Measurements from ENCODE around the gene MAS1. TPM values are rescaled to one million over a fixed set of nuclear protein-coding genes. Genes with fewer than 3 reads are reported as not detected.
A peak's percentile ranks its signal among the peaks of the same experiment; 100 is the strongest.

The MAS1 gene
- total and polyA plus RNA-seq, 2 of the 13 experiments (the other 11 are each of a cell fraction or from before 2014, with no cell fraction given), result not detected

- TF ChIP-seq ZNF280D (CRISPR knock-in tag; IDR thresholded peaks at IDR 0.05), result no peak
- TF ChIP-seq IKZF1 (IDR thresholded peaks at IDR 0.05), result no peak
- TF ChIP-seq FOXA1 (IDR thresholded peaks at IDR 0.05), result no peak
- peak; percentile 90 for TF ChIP-seq FOXA1 (CRISPR knock-in tag; IDR thresholded peaks at IDR 0.05)
- no peak for TF ChIP-seq ZNF558 (CRISPR knock-in tag; IDR thresholded peaks at IDR 0.05; ENCODE audit: borderline replicate concordance)
- peak; percentile 83 for TF ChIP-seq RXRB (CRISPR knock-in tag; IDR thresholded peaks at IDR 0.05; ENCODE audit: borderline replicate concordance)
- TF ChIP-seq ZNF850 (CRISPR knock-in tag; conservative IDR thresholded peaks at IDR 0.05), result no peak
- no peak for TF ChIP-seq MTERF4 (CRISPR knock-in tag; IDR thresholded peaks at IDR 0.05)
- TF ChIP-seq E2F5 (CRISPR knock-in tag; conservative IDR thresholded peaks at IDR 0.05), result no peak
- no peak for TF ChIP-seq ZBTB14 (CRISPR knock-in tag; IDR thresholded peaks at IDR 0.05)
- TF ChIP-seq DR1 (CRISPR knock-in tag; IDR thresholded peaks at IDR 0.05), result no peak
- no peak for TF ChIP-seq ZNF496 (CRISPR knock-in tag; IDR thresholded peaks at IDR 0.05; ENCODE audit: insufficient replicate concordance)
- TF ChIP-seq NFYB (CRISPR knock-in tag; IDR thresholded peaks at IDR 0.05), result peak; percentile 35; the same call in 1 of the 2 replicates
- no peak for TF ChIP-seq IKZF4 (CRISPR knock-in tag; IDR thresholded peaks at IDR 0.05; ENCODE audit: borderline replicate concordance, low read depth, not compliant biosample characterization)
- TF ChIP-seq ARID5B (CRISPR knock-in tag; IDR thresholded peaks at IDR 0.05), result peak; percentile 93
- TF ChIP-seq ATRX (CRISPR knock-in tag; IDR thresholded peaks at IDR 0.05; ENCODE audit: borderline replicate concordance), result no peak
- TF ChIP-seq SATB2 (CRISPR knock-in tag; IDR thresholded peaks at IDR 0.05), result no peak
- no peak for TF ChIP-seq NAIF1 (CRISPR knock-in tag; IDR thresholded peaks at IDR 0.05; ENCODE audit: borderline replicate concordance)
- no peak for TF ChIP-seq ZNF703 (CRISPR knock-in tag; IDR thresholded peaks at IDR 0.05; ENCODE audit: borderline replicate concordance)
Measured at GRCh38 chr6:159875194-159875593, 15.6 kb upstream of the MAS1 start (continued).

Measured in HepG2 (cell line).